Testis (tissue), 2 donors: Measurements from ENCODE around the gene HDAC3.

Experiments
- CTCF ChIP-seq, 3 experiments: fragments of 450-650 bp in 2 of 3; fragments of 200-600 bp in 1 of 3; sonication (generic) in 1 of 3; IDR thresholded peaks; one replicate each; pipeline ENCODE4 v1.5.1; 2016 to 2019; ENCODE audit warnings: antibody characterized with exemption in 3 of 3, mild to moderate bottlenecking in 2 of 3, moderate library complexity in 1 of 3
- POLR2A ChIP-seq: fragments of 450-650 bp; IDR thresholded peaks from one replicate; pipeline ENCODE4 v1.6.1; 2017; ENCODE audit warnings: antibody characterized with exemption, mild to moderate bottlenecking, moderate library complexity

- TF ChIP-seq CTCF (IDR thresholded peaks at IDR 0.05) (no peak), POLR2A (no peak)
Observed at GRCh38 chr5:141680751-141681201, 44.1 kb upstream of the HDAC3 start.
